ENCODE results near the gene STK11IP.

STK11IP gene

GRCh38 chr2:219563271-219563928 is 34.3 kb upstream of the STK11IP start:
- DNase-seq, result no peak

DNA sequence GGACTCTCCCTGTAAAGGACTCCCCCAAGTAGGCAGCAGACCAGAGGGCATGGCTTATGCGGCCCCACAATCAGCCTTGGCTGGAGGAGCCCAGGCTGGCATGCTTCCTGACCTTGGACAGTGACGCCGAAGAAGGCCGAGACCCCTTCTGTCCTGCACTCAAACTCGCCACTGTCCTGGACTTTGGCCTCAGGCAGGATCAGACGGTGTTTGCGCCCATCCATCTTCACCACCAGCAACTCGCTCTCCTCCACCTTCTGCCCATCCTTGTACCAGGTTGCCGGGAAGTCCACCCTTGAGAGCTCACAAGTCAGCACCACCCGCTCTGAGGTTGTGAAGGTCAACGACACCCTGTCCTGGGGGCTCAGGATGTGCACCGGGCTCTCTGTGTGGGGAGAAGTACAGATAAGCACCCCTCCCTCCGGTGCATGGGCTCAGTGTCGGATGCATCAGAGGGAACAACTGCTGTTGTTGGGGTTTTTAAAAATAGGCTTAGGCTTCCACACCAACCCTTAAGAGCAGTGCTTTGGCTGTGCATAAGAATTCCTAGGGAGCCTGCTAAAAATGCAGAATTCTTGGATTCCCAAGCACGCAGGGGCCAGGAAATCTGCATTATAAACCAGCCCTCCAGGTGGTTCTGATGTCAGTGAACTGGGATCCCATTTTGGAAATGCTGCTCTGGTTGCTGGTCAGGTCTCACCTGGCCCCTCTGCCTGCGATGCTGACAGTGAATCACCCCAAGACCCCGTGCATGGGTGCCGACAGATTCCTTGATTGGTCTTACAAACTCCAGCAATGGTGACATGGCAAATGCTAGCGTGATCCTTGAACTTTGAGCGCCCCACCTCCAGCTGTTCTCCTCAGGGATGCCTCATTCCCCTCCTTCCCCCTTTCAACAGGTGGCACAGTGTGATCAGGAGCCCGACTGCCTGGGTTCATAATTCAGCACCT is 32.3 kb upstream of the STK11IP start:
- no peak for DNase-seq

DNA sequence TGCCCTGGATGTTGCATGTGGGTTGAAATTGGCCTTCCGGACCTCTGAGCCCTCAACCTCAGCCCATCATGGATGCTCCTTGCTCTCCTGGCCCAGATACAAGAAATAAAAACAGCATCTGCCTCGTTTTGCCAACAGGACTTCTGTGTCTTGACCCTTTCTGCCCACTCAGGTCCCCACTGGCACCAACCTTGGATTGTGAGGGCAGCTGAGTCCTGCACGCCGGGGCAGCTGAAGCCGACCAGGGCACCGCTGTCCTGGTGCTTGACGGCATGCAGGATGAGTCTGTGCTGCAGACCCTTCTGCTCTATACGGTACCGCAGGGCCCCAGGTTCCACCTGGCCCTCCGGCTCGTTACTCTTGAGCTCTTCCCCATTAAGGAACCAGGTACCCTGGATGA is 31.0 kb upstream of the STK11IP start:
- no peak for DNase-seq

DNA sequence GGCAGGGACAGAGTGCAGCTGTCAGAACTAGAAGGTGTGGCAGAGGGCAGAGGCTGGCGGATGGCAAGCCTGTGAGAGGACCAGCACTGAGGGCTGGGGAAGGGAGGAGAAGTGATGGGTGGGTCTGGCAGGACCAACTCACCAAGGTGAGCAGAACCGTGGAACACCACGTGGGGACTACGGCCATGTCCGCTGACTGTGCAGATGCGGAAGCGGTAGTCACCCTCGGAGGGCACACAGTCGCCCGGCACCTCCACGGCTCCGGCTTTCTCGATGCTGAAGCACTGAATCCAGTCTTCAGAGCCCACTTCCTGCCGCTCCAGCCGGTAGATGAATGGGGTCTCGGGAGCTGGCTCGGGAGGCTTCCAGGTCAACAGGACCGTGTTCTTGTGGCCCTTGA is 30.5 kb upstream of the STK11IP start:
- DNase-seq, result no peak

DNA sequence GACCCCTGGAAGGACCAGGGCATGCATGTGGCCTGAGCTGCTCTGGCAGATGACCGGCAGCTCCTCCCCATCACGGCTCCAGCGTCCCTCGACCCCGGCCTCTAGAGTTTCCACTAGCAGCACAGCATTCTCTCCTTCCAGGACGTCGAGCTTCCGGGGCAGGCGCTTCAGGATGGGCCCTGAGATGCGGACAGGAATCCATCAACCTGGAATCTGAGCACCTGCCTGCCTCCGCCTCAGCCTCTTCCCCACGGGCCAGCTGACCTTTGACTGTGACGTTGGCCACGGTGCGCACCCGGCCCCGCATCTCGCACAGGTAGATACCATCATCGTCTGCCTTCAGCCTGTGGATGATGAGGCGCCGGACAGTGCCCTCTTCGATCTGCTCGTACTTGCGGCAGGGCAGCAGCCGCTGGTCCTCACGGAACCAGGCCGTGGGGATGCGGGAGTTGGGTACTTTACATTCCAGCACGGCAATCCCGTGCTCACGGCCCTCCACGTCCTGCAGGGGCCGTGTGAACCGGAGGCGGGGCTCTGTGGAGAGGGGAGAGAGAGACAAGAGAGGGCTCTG is 29.8 kb upstream of the STK11IP start:
- DNase-seq, result no peak

- DNase-seq, result no peak
Observed at GRCh38 chr2:219569041-219569440, 28.6 kb upstream of the STK11IP start.

GRCh38 chr2:219569635-219570034 is 28.0 kb upstream of the STK11IP start:
- DNase-seq, result no peak

DNA sequence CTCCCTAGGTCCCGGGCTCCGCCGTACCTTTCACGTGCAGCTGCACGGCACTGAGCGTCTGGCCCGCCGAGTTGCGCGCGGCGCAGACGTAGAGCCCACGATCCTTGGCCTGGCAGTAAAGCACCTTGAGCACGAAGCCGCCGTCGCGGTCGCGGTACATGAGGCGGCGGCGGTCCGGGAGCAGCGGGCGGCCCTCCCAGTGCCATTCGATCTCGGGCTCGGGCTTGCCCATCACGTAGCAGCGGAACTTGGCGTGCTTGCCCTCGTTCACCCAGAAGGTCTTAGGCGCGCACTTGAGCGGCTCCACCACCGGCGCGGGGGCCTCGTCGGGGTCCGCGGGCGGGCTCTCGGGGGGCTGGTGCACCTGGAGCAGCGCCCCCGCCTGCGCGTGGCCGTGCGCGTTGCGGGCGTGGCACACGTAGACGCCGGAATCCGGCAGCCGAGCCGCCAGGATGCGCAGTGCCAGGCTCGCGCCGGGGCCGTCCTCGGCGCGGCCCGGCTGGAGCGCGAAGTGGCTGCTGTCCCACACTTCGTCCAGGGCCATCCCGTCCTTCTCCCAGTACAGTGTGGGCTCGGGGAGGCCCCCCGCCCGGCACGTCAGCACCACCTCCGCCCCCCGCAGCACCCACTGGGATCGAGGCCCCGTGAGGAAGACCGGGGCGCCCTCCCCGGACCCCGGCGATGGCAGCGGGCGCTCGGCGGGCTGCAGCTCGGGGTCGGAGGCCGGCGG is 27.3 kb upstream of the STK11IP start:
- no peak for DNase-seq

- DNase-seq, result no peak
Observed at GRCh38 chr2:219570924-219571310, 26.7 kb upstream of the STK11IP start.

GRCh38 chr2:219571311-219572236 is 26.1 kb upstream of the STK11IP start, which contains the start of gene OBSL1:
OBSL1 (minus strand) TSS chr2:219571539; CDS start chr2:219571232, 307 bp downstream.
- no peak for DNase-seq

DNA sequence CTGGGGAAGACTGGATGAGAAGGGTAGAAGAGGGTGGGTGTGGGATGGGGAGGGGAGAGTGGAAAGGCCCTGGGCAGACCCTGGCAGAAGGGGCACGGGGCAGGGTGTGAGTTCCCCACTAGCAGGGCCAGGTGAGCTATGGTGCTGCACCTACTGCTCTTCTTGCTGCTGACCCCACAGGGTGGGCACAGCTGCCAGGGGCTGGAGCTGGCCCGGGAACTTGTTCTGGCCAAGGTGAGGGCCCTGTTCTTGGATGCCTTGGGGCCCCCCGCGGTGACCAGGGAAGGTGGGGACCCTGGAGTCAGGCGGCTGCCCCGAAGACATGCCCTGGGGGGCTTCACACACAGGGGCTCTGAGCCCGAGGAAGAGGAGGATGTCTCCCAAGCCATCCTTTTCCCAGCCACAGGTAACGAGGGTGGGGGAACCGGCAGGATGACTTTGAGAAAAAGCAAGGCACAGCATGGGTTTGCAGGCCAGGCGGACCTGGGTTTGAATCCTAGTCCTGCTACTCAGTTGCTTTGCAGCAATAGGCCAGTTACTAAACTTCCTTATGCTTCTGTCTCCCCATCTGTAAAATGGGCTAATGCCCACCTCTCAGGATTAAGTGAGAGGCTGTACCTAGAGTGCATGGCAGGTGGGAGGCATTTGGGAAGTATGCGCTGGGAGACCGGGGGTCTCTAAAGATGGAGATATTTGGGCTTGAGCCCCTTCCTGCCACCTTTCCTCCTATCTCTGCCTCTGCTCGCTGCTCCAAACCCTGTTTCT is 25.2 kb upstream of the STK11IP start, which contains the start of gene INHA:
Gene INHA, plus strand, starts transcription at position 74 of the 765 bp plus-strand sequence. Its CDS starts 65 bp downstream, at position 139.
- DNase-seq, result no peak

- DNase-seq, result no peak
Observed at GRCh38 chr2:219573166-219573565, 24.5 kb upstream of the STK11IP start.

DNA sequence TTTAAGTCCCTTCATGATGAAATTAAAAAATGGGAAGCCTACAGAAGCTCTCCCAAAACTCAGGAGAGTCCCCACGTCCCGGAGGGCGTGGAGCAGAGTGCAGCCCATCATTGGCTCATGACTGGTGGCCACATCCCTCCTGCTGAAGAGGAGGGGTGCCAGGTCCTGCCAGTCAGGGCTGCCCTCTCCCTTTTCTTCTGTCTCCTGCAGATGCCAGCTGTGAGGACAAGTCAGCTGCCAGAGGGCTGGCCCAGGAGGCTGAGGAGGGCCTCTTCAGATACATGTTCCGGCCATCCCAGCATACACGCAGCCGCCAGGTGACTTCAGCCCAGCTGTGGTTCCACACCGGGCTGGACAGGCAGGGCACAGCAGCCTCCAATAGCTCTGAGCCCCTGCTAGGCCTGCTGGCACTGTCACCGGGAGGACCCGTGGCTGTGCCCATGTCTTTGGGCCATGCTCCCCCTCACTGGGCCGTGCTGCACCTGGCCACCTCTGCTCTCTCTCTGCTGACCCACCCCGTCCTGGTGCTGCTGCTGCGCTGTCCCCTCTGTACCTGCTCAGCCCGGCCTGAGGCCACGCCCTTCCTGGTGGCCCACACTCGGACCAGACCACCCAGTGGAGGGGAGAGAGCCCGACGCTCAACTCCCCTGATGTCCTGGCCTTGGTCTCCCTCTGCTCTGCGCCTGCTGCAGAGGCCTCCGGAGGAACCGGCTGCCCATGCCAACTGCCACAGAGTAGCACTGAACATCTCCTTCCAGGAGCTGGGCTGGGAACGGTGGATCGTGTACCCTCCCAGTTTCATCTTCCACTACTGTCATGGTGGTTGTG is 23.0 kb upstream of the STK11IP start:
- DNase-seq, result no peak

DNA sequence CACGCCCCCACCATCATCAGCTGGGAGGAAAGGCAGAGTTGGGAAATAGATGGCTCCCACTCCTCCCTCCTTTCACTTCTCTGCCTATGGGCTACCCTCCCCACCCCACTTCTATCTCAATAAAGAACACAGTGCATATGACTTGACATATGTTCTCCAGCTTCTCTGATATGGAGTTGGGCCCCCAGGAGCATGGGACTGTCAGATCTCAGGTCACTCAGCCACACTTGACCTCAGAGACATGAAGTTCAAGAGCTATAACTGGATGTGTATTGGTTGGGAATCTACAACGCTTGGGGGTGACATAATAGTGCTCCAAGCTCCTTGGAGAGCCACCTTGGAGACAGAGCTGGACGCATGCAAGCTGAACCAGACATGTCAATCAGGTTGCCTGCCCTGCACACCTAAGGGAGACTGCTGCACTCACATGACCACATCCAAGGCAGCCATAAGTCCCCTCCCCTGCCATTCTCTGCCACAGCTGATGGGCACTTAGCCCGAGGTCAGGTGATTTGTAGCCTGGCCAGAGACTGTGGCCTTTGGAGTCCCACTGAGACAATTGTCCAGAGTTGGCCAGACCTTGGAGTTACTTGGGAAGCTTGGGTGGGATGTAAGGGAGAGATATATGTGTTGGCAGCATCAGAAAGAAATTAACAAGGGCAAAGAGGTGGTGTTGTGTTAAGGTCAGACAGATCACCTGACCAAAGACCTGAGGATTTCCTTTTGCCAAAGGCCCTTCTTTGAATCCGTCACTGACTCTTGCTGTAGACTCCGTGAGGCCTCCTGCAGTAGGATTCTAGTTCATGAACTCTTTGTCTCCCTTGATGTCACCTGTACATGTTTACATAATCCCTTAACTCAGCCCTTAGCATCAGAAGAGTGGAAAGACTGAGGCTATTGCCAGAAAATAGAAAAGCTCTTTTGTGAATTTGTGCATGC is 21.8 kb upstream of the STK11IP start:
- no peak for DNase-seq

- no peak for DNase-seq
Observed at GRCh38 chr2:219576505-219577388, 20.9 kb upstream of the STK11IP start.

- DNase-seq, result no peak
Observed at GRCh38 chr2:219578811-219579613, 18.6 kb upstream of the STK11IP start.

DNA sequence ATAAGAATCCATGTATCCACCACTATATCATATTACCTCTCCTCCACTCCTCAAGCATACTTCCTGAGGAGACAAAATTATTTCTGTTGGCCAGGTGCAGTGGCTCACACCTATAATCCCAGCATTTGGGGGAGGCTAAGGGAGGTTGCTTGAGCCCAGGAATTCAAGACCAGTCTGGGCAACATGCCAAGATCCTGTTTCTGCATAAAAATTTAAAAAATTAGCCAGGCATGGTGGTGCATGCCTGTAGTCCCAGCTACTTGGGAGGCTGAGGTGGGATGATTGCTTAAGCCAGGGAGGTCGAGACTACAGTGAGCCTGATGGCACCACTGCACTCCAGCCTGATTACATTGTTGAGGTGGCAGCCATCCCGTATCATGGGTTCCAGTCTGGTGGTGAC is 16.3 kb upstream of the STK11IP start:
- DNase-seq, result no peak

Data from bone marrow (tissue), 2 donors.